ENCODE data around the gene CLDN5. TPM values are rescaled to one million over a fixed set of nuclear protein-coding genes. Genes with fewer than 3 reads are reported as not detected.

The CLDN5 gene
- total and polyA plus RNA-seq, 7 donors = 3.5 to 129 (median 57.4) TPM

GRCh38 chr22:19510919-19511341 lies 13.3 kb downstream of the CLDN5 start:
- Histone ChIP-seq H3K9me3 (peaks cover 0 to 3% (median 0%) of the 10 kb centered on the region in 4 donors), H3K4me1 (peaks cover 0 to 2% (median 0%) of the 10 kb centered on the region in 4 donors), H3K4me3 (no peak overlapping the region), H3K27ac (no peak overlapping the region), H3K27me3 (no peaks in the 10 kb centered on the region), H3K36me3 (no peaks in the 10 kb centered on the region)
- no peak for TF ChIP-seq CTCF (IDR thresholded peaks at IDR 0.05)
- TF ChIP-seq POLR2A (IDR thresholded peaks at IDR 0.05) = no peak
- TF ChIP-seq POLR2AphosphoS5 (IDR thresholded peaks at IDR 0.05) = no peak
- TF ChIP-seq EP300 (IDR thresholded peaks at IDR 0.05) = no peak
- WGBS, 2 donors = 67 to 97% methylated on average over 2 of the region's 2 CpGs
- intact Hi-C loops (cut with DNase I) = no loop called here
- DNase-seq = no peak

GRCh38 chr22:19509923-19510322 lies 14.3 kb downstream of the CLDN5 start:
- 92 to 95% methylated on average over 2 of the region's 2 CpGs for WGBS, 2 donors
- H3K9me3 ChIP-seq = peaks cover 0 to 3% (median 0%) of the 10 kb centered on the region in 4 donors
- intact Hi-C loops (cut with DNase I) = no loop called here
- no peaks in the 10 kb centered on the region for H3K36me3 ChIP-seq
- peaks cover 0 to 2% (median 0%) of the 10 kb centered on the region in 4 donors for H3K4me1 ChIP-seq
- no peak overlapping the region for H3K27ac ChIP-seq
- TF ChIP-seq POLR2AphosphoS5 (IDR thresholded peaks at IDR 0.05) (no peak), CTCF (IDR thresholded peaks at IDR 0.05) (no peak), EP300 (IDR thresholded peaks at IDR 0.05) (no peak), POLR2A (IDR thresholded peaks at IDR 0.05) (no peak)
- no peak for DNase-seq
- no peak overlapping the region for H3K4me3 ChIP-seq
- no peaks in the 10 kb centered on the region for H3K27me3 ChIP-seq

GRCh38 chr22:19509191-19509590 lies 15.0 kb downstream of the CLDN5 start:
- TF ChIP-seq CTCF (IDR thresholded peaks at IDR 0.05) (no peak), EP300 (IDR thresholded peaks at IDR 0.05) (no peak), POLR2A (IDR thresholded peaks at IDR 0.05) (no peak)
- no peak for DNase-seq
- WGBS, 2 donors = 86 to 97% methylated on average over 3 of the region's 3 CpGs
- Histone ChIP-seq H3K36me3 (no peaks in the 10 kb centered on the region), H3K27me3 (no peaks in the 10 kb centered on the region), H3K4me3 (no peak overlapping the region), H3K9me3 (peaks cover 0 to 3% (median 0%) of the 10 kb centered on the region in 4 donors), H3K27ac (no peak overlapping the region), H3K4me1 (peaks cover 0 to 2% (median 0%) of the 10 kb centered on the region in 4 donors)
- intact Hi-C loops (cut with DNase I) = no loop called here

- WGBS, 2 donors = 95 to 96% methylated on average over 10 of the region's 10 CpGs
- H3K4me1 ChIP-seq = no peaks in the 10 kb centered on the region
- no peaks in the 10 kb centered on the region for H3K27me3 ChIP-seq
- H3K36me3 ChIP-seq = no peaks in the 10 kb centered on the region
- no peak overlapping the region for H3K27ac ChIP-seq
- H3K9me3 ChIP-seq = no peaks in the 10 kb centered on the region
- TF ChIP-seq POLR2A (IDR thresholded peaks at IDR 0.05) (no peak), EP300 (IDR thresholded peaks at IDR 0.05) (no peak), POLR2AphosphoS5 (IDR thresholded peaks at IDR 0.05) (no peak), CTCF (IDR thresholded peaks at IDR 0.05) (no peak)
- DNase-seq = no peak
- no peak overlapping the region for H3K4me3 ChIP-seq
- intact Hi-C loops (cut with DNase I) = no loop called here
Measured at GRCh38 chr22:19508024-19508776, 16.0 kb downstream of the CLDN5 start.

- Histone ChIP-seq H3K4me1 (no peaks in the 10 kb centered on the region), H3K27ac (no peak overlapping the region), H3K4me3 (no peak overlapping the region), H3K9me3 (no peaks in the 10 kb centered on the region), H3K36me3 (no peaks in the 10 kb centered on the region), H3K27me3 (no peaks in the 10 kb centered on the region)
- DNase-seq = no peak
- intact Hi-C loops (cut with DNase I) = no loop called here
- WGBS, 2 donors = 96 to 98% methylated on average over 4 of the region's 4 CpGs
- TF ChIP-seq POLR2A (IDR thresholded peaks at IDR 0.05) = no peak
- TF ChIP-seq POLR2AphosphoS5 (IDR thresholded peaks at IDR 0.05) = no peak
- TF ChIP-seq EP300 (IDR thresholded peaks at IDR 0.05) = no peak
- no peak for TF ChIP-seq CTCF (IDR thresholded peaks at IDR 0.05)
Measured at GRCh38 chr22:19507534-19507861, 16.7 kb downstream of the CLDN5 start.

Data from sigmoid colon (tissue), 7 donors.